T-cell (primary cell): ENCODE measurements around the gene TCF12. TPM values are rescaled to one million over a fixed set of nuclear protein-coding genes. Genes with fewer than 3 reads are reported as not detected.

Experiments
- ATAC-seq, 4 experiments: fragments of 200-7000 bp in 3 of 4; fragments of 150-1000 bp in 1 of 4; cut with Tn5 transposase; replicated peaks in 1 of 4; 1 replicate in 3 of 4; 2 replicates in 1 of 4; pipeline ENCODE4 v1.10.0; 2021; ENCODE audit warnings: moderate library complexity in 3 of 4, mild to moderate bottlenecking in 2 of 4, moderate number of reproducible peaks in 1 of 4
- CTCF ChIA-PET, 2 donors: fragments of 300-600 bp; sonication (Branson Sonifier 250); formaldehyde crosslinking; loops; one replicate each; lab custom pipeline; 2022; ENCODE audit warnings: antibody characterized with exemption in 2 of 2; lab: Charles Lee
- POLR2A ChIA-PET, 2 donors: fragments of 300-600 bp; sonication (Branson Sonifier 250); formaldehyde crosslinking; loops; one replicate each; lab custom pipeline; 2022; ENCODE audit warnings: antibody characterized with exemption in 2 of 2; lab: Charles Lee
- DNase-seq, 35 experiments: peaks; one replicate each; pipeline versions ENCODE4 v3.0.0 to v3.0.0-alpha.2; 2013 to 2023
- H3K27ac ChIP-seq: one replicate; pipeline ENCODE4 v1.5.1; 2013; ENCODE audit warnings: low read length
- H3K27me3 ChIP-seq, 2 experiments: replicated peaks in 1 of 2; 1 replicate in 1 of 2; 2 replicates in 1 of 2; pipeline versions ENCODE4 v1.6.1 to v1.7.0; 2013; ENCODE audit warnings: low read length in 1 of 2, mixed read lengths in 1 of 2; ENCODE audit not compliant: control insufficient read depth in 2 of 2, insufficient read depth in 2 of 2; ENCODE audit errors: extremely low read depth in 1 of 2
- H3K36me3 ChIP-seq, 2 donors: 1 replicate in 1 of 2; 2 replicates in 1 of 2; pipeline versions ENCODE4 v1.6.1 to v1.7.0; 2013; ENCODE audit warnings: low read length in 1 of 2; ENCODE audit not compliant: control insufficient read depth in 2 of 2, insufficient read depth in 1 of 2; ENCODE audit errors: extremely low read depth in 1 of 2
- H3K4me1 ChIP-seq, 2 experiments: 1 replicate in 1 of 2; 2 replicates in 1 of 2; pipeline versions ENCODE4 v1.6.1 to v1.7.0; 2013; ENCODE audit warnings: low read length in 2 of 2, mixed read lengths in 1 of 2; ENCODE audit not compliant: insufficient read depth in 2 of 2, control insufficient read depth in 1 of 2; ENCODE audit errors: extremely low read depth in 1 of 2
- H3K4me3 ChIP-seq, 2 donors: 1 replicate in 1 of 2; 2 replicates in 1 of 2; pipeline versions ENCODE4 v1.5.1 to v1.7.0; 2013; ENCODE audit warnings: mild to moderate bottlenecking in 2 of 2, low read length in 1 of 2, moderate library complexity in 1 of 2; ENCODE audit not compliant: control insufficient read depth in 1 of 2; ENCODE audit errors: extremely low read depth in 1 of 2
- H3K9me3 ChIP-seq: 2 replicates; pipeline ENCODE4 v1.7.0; 2013
- H3K27ac Mint-ChIP-seq, 2 donors: one replicate each; pipeline ENCODE4 v1.8.0; 2020 to 2021; ENCODE audit warnings: mild to moderate bottlenecking in 2 of 2, mixed read lengths in 2 of 2
- H3K27me3 Mint-ChIP-seq, 2 donors: one replicate each; pipeline ENCODE4 v1.8.0; 2021 to 2022; ENCODE audit warnings: mixed read lengths in 2 of 2
- H3K36me3 Mint-ChIP-seq: one replicate; pipeline ENCODE4 v1.8.0; 2021; ENCODE audit warnings: mixed read lengths
- H3K4me1 Mint-ChIP-seq, 3 donors: one replicate each; pipeline ENCODE4 v1.8.0; 2020 to 2022; ENCODE audit warnings: mixed read lengths in 3 of 3, mild to moderate bottlenecking in 1 of 3
- H3K4me3 Mint-ChIP-seq, 3 donors: one replicate each; pipeline ENCODE4 v1.8.0; 2020 to 2022; ENCODE audit warnings: mild to moderate bottlenecking in 3 of 3, mixed read lengths in 3 of 3, moderate library complexity in 3 of 3
- H3K9me3 Mint-ChIP-seq, 3 donors: one replicate each; pipeline ENCODE4 v1.8.0; 2020 to 2022; ENCODE audit warnings: mixed read lengths in 3 of 3
- WGBS: methylation state at CpG from one replicate; pipeline ENCODE4 v1.1.5; 2013; ENCODE audit warnings: missing lambda C conversion rate; ENCODE audit not compliant: insufficient coverage; 5-methylcytosine and 5-hydroxymethylcytosine counted together
- total RNA-seq, 35 experiments: library from RNA in 6 of 35; stranded (reverse) in 6 of 35; fragments of 120-200 nt in 1 of 35; gene quantifications; one replicate each; pipeline versions ENCODE4 v1.2.1 to v1.2.4 and lab custom pipeline; 2013 to 2026

Gene TCF12
- total RNA-seq, 5 donors from 2014 or later (not counting 1 experiment from before 2014, with no cell fraction given), result 68.0 to 94.3 (median 83.0) TPM

GRCh38 chr15:57283774-57284503 lies 365.5 kb downstream of the TCF12 start:
- ATAC-seq, result no peak
- Mint-ChIP-seq H3K4me3 (no peak overlapping the region), H3K4me1 (peaks cover 6 to 15% (median 13%) of the 10 kb centered on the region in 3 donors)

GRCh38 chr15:57284535-57284934 lies 366.1 kb downstream of the TCF12 start:
- Mint-ChIP-seq H3K36me3 (peaks cover 79% of the 10 kb centered on the region), H3K27ac (peak overlapping the region; percentile 23 to 62), H3K27me3 (no peaks in the 10 kb centered on the region), H3K4me3 (no peak overlapping the region), H3K9me3 (no peaks in the 10 kb centered on the region), H3K4me1 (peaks cover 6 to 15% (median 11%) of the 10 kb centered on the region in 3 donors)
- POLR2A ChIA-PET, result no interaction called here
- Histone ChIP-seq H3K27me3 (no peaks in the 10 kb centered on the region), H3K4me3 (no peak overlapping the region), H3K27ac (no peak overlapping the region), H3K36me3 (peaks cover 19 to 46% of the 10 kb centered on the region in 2 donors), H3K9me3 (no peaks in the 10 kb centered on the region), H3K4me1 (peaks cover 0 to 10% of the 10 kb centered on the region in 2 experiments)
- 40% methylated on average over 1 of the region's 3 CpGs for WGBS
- CTCF ChIA-PET, result no interaction called here
- ATAC-seq, result no peak
- no peak for DNase-seq

More at GRCh38 chr15:57283774-57284503, 365.5 kb downstream of the TCF12 start:
- no peak for DNase-seq
- POLR2A ChIA-PET, result no interaction called here
- Mint-ChIP-seq H3K9me3 (no peaks in the 10 kb centered on the region), H3K36me3 (peaks cover 78% of the 10 kb centered on the region), H3K27me3 (no peaks in the 10 kb centered on the region), H3K27ac (peak overlapping the region; percentile 23 to 62)
- Histone ChIP-seq H3K27me3 (no peaks in the 10 kb centered on the region), H3K9me3 (no peaks in the 10 kb centered on the region), H3K36me3 (peaks cover 19 to 47% of the 10 kb centered on the region in 2 donors), H3K4me1 (peaks cover 0 to 10% of the 10 kb centered on the region in 2 experiments), H3K27ac (no peak overlapping the region), H3K4me3 (no peak overlapping the region)
- 100% methylated on average over 4 of the region's 14 CpGs for WGBS
- CTCF ChIA-PET, result interaction anchor here in 1 of 2 donors (0.7 kb wide), 1 partner anchor 44 kb away, joined by 3 read pairs; no protein-coding TSS in a partner anchor

GRCh38 chr15:57285386-57285785 lies 366.9 kb downstream of the TCF12 start:
- DNase-seq (no peak), ATAC-seq (no peak)
- Histone ChIP-seq H3K4me1 (peaks cover 0 to 10% of the 10 kb centered on the region in 2 experiments), H3K36me3 (peaks cover 19 to 45% of the 10 kb centered on the region in 2 donors), H3K27me3 (no peaks in the 10 kb centered on the region), H3K9me3 (no peaks in the 10 kb centered on the region), H3K27ac (no peak overlapping the region), H3K4me3 (no peak overlapping the region)
- WGBS, result no CpG with 5 or more reads among the region's 3 CpGs
- peaks cover 78% of the 10 kb centered on the region for H3K36me3 Mint-ChIP-seq
- H3K27ac Mint-ChIP-seq, result no peak overlapping the region
- POLR2A ChIA-PET, result no interaction called here
- H3K27me3 Mint-ChIP-seq, result no peaks in the 10 kb centered on the region
- CTCF ChIA-PET, result interaction anchor here in 1 of 2 donors (0.6 kb wide), 1 partner anchor 1238 kb away, joined by 3 read pairs; no protein-coding TSS in a partner anchor
- H3K4me3 Mint-ChIP-seq, result no peak overlapping the region
- H3K9me3 Mint-ChIP-seq, result peaks cover 0 to 4% (median 3%) of the 10 kb centered on the region in 3 donors
- H3K4me1 Mint-ChIP-seq, result peaks cover 6 to 15% (median 13%) of the 10 kb centered on the region in 3 donors

GRCh38 chr15:57286446-57287122 lies 368.1 kb downstream of the TCF12 start:
- Histone ChIP-seq H3K27me3 (no peaks in the 10 kb centered on the region), H3K36me3 (peaks cover 16 to 37% of the 10 kb centered on the region in 2 donors), H3K4me3 (no peak overlapping the region), H3K27ac (no peak overlapping the region), H3K4me1 (peaks cover 0 to 10% of the 10 kb centered on the region in 2 experiments), H3K9me3 (no peaks in the 10 kb centered on the region)
- Mint-ChIP-seq H3K4me1 (peaks cover 6 to 15% (median 7%) of the 10 kb centered on the region in 3 donors), H3K4me3 (no peak overlapping the region), H3K27ac (no peak overlapping the region), H3K36me3 (peaks cover 78% of the 10 kb centered on the region), H3K9me3 (peaks cover 3 to 9% (median 4%) of the 10 kb centered on the region in 3 donors), H3K27me3 (no peaks in the 10 kb centered on the region)
- ATAC-seq (no peak), DNase-seq (no peak)
- CTCF ChIA-PET, result no interaction called here
- WGBS, result no CpG with 5 or more reads among the region's 7 CpGs
- POLR2A ChIA-PET, result no interaction called here

- ChIA-PET POLR2A (no interaction called here), CTCF (no interaction called here)
- peaks cover 6 to 15% (median 7%) of the 10 kb centered on the region in 3 donors for H3K4me1 Mint-ChIP-seq
- DNase-seq, result no peak
- H3K4me3 Mint-ChIP-seq, result no peak overlapping the region
- no peaks in the 10 kb centered on the region for H3K9me3 ChIP-seq
- ATAC-seq, result no peak
- H3K27me3 ChIP-seq, result no peaks in the 10 kb centered on the region
- no CpG with 5 or more reads among the region's 2 CpGs for WGBS
- peaks cover 0 to 10% of the 10 kb centered on the region in 2 experiments for H3K4me1 ChIP-seq
- H3K36me3 Mint-ChIP-seq, result peaks cover 78% of the 10 kb centered on the region
- no peaks in the 10 kb centered on the region for H3K27me3 Mint-ChIP-seq
- no peak overlapping the region for H3K27ac Mint-ChIP-seq
- peaks cover 20 to 34% of the 10 kb centered on the region in 2 donors for H3K36me3 ChIP-seq
- no peak overlapping the region for H3K27ac ChIP-seq
- H3K4me3 ChIP-seq, result no peak overlapping the region
- H3K9me3 Mint-ChIP-seq, result peaks cover 3 to 9% (median 7%) of the 10 kb centered on the region in 3 donors
Measured at GRCh38 chr15:57287123-57287521, 368.7 kb downstream of the TCF12 start.

- CTCF ChIA-PET, result no interaction called here
- Mint-ChIP-seq H3K4me1 (peaks cover 3 to 9% (median 6%) of the 10 kb centered on the region in 3 donors), H3K27me3 (no peaks in the 10 kb centered on the region), H3K4me3 (no peak overlapping the region), H3K36me3 (peaks cover 63% of the 10 kb centered on the region), H3K9me3 (peaks cover 3 to 9% (median 7%) of the 10 kb centered on the region in 3 donors), H3K27ac (peak overlapping the region in 1 of 2 donors; percentile 12)
- ATAC-seq (no peak), DNase-seq (no peak)
- WGBS, result no CpG with 5 or more reads among the region's 5 CpGs
- Histone ChIP-seq H3K27ac (no peak overlapping the region), H3K9me3 (no peaks in the 10 kb centered on the region), H3K4me1 (peaks cover 0 to 4% of the 10 kb centered on the region in 2 experiments), H3K36me3 (peaks cover 17 to 22% of the 10 kb centered on the region in 2 donors), H3K27me3 (no peaks in the 10 kb centered on the region), H3K4me3 (no peak overlapping the region)
- POLR2A ChIA-PET, result no interaction called here
Measured at GRCh38 chr15:57288926-57289580, 370.6 kb downstream of the TCF12 start.
